GM11168 (cell line): ENCODE measurements around the gene USP26.
"Not testable (repeated sequence)": the region's sequence is repeated elsewhere in the genome, so short reads cannot be mapped to it uniquely, and the experiment has no call there.

ENCODE experiments used
- in situ Hi-C: fragments of 300-500 bp; cut with MboI; formaldehyde crosslinking; loops from one replicate; pipeline ENCODE4 v1.12.0; 2022; ENCODE audit warnings: low sequenced_read_pairs; ENCODE audit not compliant: unreplicated experiment

Gene USP26

DNA sequence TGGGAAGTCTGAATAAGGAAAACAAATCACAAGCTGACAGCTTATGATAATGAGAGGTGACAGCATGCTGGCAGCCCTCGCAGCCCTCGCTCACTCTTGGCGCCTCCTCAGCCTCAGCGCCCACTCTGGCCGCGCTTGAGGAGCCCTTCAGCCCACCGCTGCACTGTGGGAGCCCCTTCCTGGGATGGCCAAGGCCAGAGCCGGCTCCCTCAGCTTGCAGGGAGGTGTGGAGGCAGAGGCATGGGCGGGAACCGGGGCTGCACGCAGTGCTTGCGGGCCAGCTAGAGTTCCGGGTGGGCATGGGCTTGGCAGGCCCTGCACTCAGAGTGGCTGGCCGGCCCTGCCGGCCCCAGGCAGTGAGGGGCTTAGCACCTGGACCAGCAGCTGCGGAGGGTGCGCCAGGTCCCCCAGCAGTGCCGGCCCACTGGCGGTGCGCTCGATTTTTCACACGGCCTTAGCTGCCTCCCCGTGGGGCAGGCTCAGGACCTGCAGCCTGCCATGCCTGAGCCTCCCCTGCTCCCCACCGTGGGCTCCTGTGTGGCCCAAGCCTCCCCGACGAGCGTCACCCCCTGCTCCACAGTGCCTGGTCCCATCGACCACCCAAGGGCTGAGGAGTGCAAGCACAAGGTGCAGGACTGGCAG, 52.6 kb downstream of the USP26 start:
- in situ Hi-C loops = not testable (repeated sequence)

DNA sequence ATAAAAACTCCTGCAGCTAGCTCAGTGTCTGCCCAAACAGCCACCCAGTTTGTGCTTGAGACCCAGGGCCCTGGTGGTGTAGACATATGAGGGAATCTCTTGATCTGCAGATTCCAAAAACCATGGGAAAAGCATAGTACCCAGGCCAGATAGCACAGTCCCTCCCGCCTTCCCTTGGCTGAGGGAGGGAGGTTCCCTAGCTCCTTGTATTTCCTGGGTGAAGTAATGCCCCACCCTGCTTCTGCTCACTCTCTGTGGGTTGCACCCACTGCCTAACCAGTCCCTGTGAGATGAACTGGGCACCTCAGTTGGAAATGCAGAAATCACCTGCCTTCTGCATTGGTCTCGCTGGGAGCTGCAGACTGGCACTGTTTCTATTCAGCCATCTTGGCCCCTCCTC, 54.6 kb downstream of the USP26 start:
- in situ Hi-C loops = no loop called here

- in situ Hi-C loops = no loop called here
Observed at GRCh38 chrX:133033010-133033409, 63.9 kb downstream of the USP26 start.

DNA sequence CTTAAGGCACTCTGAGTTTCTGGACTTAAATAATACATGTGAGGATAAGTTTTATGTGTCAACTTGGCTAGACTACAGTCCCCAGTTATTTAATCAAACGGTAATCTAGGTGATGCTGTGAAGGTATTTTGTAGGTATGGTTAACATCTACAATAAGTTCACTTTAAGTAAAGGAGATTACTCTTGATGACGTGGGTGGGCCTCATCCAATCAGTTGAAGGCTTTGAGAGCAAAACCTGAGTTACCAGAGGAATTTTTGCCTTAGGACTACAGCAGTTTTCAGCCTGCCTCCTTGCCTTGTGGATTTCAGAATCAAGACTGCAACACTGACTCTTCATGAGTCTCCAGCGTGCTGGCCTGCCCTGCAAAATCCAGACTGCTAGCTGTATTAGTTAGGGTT, 78.7 kb downstream of the USP26 start:
- in situ Hi-C loops = no loop called here

- in situ Hi-C loops = no loop called here
Observed at GRCh38 chrX:133007458-133007857, 89.5 kb downstream of the USP26 start.

GRCh38 chrX:133005616-133006015, 91.3 kb downstream of the USP26 start:
- in situ Hi-C loops = no loop called here

GRCh38 chrX:133005042-133005441, 91.9 kb downstream of the USP26 start:
- in situ Hi-C loops = no loop called here

DNA sequence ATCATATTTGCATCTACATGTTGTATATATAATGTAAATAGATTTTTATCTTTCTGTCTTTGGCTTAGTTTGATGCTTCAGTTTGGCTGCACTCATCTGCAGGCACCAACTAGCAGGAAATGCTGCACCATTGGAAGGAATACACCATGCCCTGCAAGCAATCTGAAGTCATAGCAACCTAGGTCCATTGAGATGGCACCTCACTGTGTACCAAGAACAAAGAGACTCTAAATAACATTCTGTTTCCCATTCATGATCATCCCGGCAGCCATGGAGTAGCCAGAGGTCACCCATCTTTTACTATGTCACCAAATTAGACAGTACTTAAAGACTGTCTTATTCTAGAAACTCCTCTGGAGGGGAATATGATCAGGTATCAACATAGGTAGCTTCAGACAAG, 97.7 kb downstream of the USP26 start:
- in situ Hi-C loops = no loop called here

DNA sequence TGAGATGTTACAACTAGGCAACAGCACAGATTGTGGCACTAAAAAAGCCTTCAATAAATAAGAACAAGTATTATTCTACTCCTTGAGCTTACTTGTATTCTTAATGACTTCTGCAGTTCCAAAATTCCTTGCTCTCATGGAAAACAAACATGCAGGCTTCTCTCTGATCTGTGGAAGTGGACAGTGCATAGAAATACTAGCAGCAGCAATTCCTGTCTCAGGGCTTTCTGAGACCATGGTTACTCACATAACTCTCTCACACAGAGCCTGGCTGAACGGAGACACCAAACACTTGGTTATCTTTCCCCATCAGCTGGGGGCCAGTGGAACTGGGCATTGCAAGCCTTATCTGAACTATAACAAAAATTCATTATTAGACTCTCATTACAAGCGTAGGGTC, 106.1 kb downstream of the USP26 start:
- in situ Hi-C loops = no loop called here

DNA sequence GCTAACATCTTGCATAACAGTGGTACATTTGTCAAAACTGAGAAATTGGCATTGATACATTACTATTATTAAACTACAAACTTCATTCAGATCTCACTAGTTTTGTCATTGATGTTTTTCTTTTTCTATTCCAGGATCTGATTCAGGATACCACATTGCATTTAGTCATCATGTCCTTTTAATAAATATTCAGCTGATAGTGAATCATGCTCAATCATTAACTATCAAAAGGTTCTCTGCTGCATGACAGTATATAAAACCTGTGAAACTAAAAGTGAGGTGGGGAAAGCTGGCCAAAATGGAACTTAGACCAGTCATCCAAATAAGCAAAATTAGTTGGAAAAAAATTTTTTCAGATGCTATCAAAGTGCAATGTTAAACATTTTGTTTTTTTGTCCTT, 110.4 kb downstream of the USP26 start:
- in situ Hi-C loops = no loop called here

- in situ Hi-C loops = no loop called here
Observed at GRCh38 chrX:132984058-132984650, 112.8 kb downstream of the USP26 start.

- in situ Hi-C loops = no loop called here
Observed at GRCh38 chrX:132983496-132983895, 113.4 kb downstream of the USP26 start.

- in situ Hi-C loops = not testable (repeated sequence)
Observed at GRCh38 chrX:132980035-132980434, 116.9 kb downstream of the USP26 start.
